ENCODE results near the gene HSPA14.

DNA sequence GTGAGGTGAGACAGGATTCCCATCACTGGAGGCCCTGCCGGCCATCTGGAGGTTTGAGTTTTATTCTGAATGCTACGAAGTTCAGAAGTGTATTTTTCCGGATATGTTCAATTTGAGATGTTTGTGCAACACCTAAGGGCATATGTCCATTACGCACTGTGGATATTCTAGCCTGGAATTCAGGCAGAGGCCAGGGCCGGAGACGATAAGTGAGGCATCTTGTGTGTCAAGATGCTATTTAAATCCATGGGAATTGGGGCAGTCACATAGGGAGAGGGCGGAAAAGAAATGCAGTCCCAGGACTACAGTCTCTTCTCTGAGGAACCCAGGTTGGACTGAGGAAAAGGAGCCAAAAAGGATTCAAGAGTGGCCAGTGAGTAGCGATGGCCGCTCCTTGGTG is 38.7 kb downstream of the HSPA14 start:
- TF ChIP-seq, protein P1, sequence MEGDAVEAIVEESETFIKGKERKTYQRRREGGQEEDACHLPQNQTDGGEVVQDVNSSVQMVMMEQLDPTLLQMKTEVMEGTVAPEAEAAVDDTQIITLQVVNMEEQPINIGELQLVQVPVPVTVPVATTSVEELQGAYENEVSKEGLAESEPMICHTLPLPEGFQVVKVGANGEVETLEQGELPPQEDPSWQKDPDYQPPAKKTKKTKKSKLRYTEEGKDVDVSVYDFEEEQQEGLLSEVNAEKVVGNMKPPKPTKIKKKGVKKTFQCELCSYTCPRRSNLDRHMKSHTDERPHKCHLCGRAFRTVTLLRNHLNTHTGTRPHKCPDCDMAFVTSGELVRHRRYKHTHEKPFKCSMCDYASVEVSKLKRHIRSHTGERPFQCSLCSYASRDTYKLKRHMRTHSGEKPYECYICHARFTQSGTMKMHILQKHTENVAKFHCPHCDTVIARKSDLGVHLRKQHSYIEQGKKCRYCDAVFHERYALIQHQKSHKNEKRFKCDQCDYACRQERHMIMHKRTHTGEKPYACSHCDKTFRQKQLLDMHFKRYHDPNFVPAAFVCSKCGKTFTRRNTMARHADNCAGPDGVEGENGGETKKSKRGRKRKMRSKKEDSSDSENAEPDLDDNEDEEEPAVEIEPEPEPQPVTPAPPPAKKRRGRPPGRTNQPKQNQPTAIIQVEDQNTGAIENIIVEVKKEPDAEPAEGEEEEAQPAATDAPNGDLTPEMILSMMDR (IDR thresholded peaks at IDR 0.05; ENCODE audit: low read depth, low read length), result no peak
- no peak for TF ChIP-seq POLR2A (IDR thresholded peaks at IDR 0.05; ENCODE audit: extremely low read depth, insufficient read length)
